PC-3 (cell line): ENCODE results near the gene ST6GALNAC3. TPM values are rescaled to one million over a fixed set of nuclear protein-coding genes. Genes with fewer than 3 reads are reported as not detected.

Source experiments
- ATAC-seq: fragments of 200-7000 bp; cut with Tn5 transposase; 2 replicates; pipeline ENCODE4 v1.9.1; 2020; ENCODE audit warnings: mild to moderate bottlenecking, moderate library complexity
- BruUV-seq: library from RNA; stranded (reverse); fragments of 400-500 nt; replicated peaks from 2 replicates; lab custom pipeline; 2021; lab: Mats Ljungman, UMichigan
- CTCF ChIA-PET: fragments of 300-600 bp; sonication (Branson Sonifier 250); formaldehyde crosslinking; loops from one replicate; lab custom pipeline; 2022; ENCODE audit warnings: antibody characterized with exemption; lab: Charles Lee
- POLR2A ChIA-PET: fragments of 300-600 bp; sonication (Branson Sonifier 250); formaldehyde crosslinking; loops from one replicate; lab custom pipeline; 2022; ENCODE audit warnings: antibody characterized with exemption; ENCODE audit not compliant: unreplicated experiment; lab: Charles Lee
- DNase-seq: peaks from one replicate; pipeline ENCODE4 v3.0.0-alpha.2; 2015
- H2AFZ ChIP-seq: fragments of 300-600 bp; sonication (generic); 2 replicates; pipeline ENCODE4 v1.6.0; 2016; ENCODE audit warnings: antibody characterized with exemption, low read length
- H3F3A ChIP-seq: fragments of 300-600 bp; sonication (generic); one replicate; pipeline ENCODE4 v1.6.0; 2017; ENCODE audit warnings: antibody characterized with exemption, low read length, control low read depth, mild to moderate bottlenecking; ENCODE audit not compliant: unreplicated experiment
- H3K27ac ChIP-seq: fragments of 300-600 bp; sonication (generic); 2 replicates; pipeline ENCODE4 v1.5.1; 2016; ENCODE audit warnings: mild to moderate bottlenecking, low read length
- H3K27me3 ChIP-seq: fragments of 300-600 bp; sonication (generic); 2 replicates; pipeline ENCODE4 v1.6.1; 2016; ENCODE audit warnings: low read length, mixed read lengths
- H3K36me3 ChIP-seq: fragments of 300-600 bp; sonication (generic); 2 replicates; pipeline ENCODE4 v1.6.1; 2016; ENCODE audit warnings: low read depth, mixed run types, low read length, mixed read lengths
- H3K4me1 ChIP-seq: fragments of 300-600 bp; sonication (generic); 2 replicates; pipeline ENCODE4 v1.5.1; 2016; ENCODE audit warnings: low read length; ENCODE audit not compliant: insufficient read depth
- H3K4me2 ChIP-seq: fragments of 300-600 bp; sonication (generic); 2 replicates; pipeline ENCODE4 v1.6.0; 2016; ENCODE audit warnings: low read length
- H3K4me3 ChIP-seq: fragments of 300-600 bp; sonication (generic); 2 replicates; pipeline ENCODE4 v1.5.1; 2016; ENCODE audit warnings: mild to moderate bottlenecking, low read length, mixed read lengths
- H3K79me2 ChIP-seq: fragments of 300-600 bp; sonication (generic); 2 replicates; pipeline ENCODE4 v1.6.1; 2017; ENCODE audit warnings: low read length, mixed read lengths
- H3K9ac ChIP-seq: fragments of 300-600 bp; sonication (generic); 2 replicates; pipeline ENCODE4 v1.6.0; 2016; ENCODE audit warnings: mild to moderate bottlenecking, low read length
- H3K9me2 ChIP-seq: fragments of 300-600 bp; sonication (generic); replicated peaks from 2 replicates; pipeline ENCODE4 v1.6.1; 2016; ENCODE audit warnings: mixed run types, low read length, mixed read lengths
- H3K9me3 ChIP-seq: fragments of 300-600 bp; sonication (generic); 2 replicates; pipeline ENCODE4 v1.6.1; 2016; ENCODE audit warnings: low read length, mixed read lengths
- H4K20me1 ChIP-seq: fragments of 300-600 bp; sonication (generic); 2 replicates; pipeline ENCODE4 v1.6.1; 2016; ENCODE audit warnings: low read length, mixed read lengths
- EZH2 ChIP-seq: fragments of 300-600 bp; sonication (generic); IDR thresholded peaks from one replicate; pipeline ENCODE4 v1.6.1; 2017; ENCODE audit warnings: antibody characterized with exemption, mild to moderate bottlenecking, low read length; ENCODE audit not compliant: unreplicated experiment
- EZH2phosphoT487 ChIP-seq: fragments of 300-600 bp; sonication (generic); IDR thresholded peaks from 2 replicates; pipeline ENCODE4 v1.6.1; 2018; ENCODE audit warnings: mild to moderate bottlenecking, antibody characterized with exemption, low read length, borderline replicate concordance
- intact Hi-C: fragments of 100-400 bp; cut with micrococcal nuclease; formaldehyde crosslinking; loops from 2 replicates; pipeline ENCODE4 v1.9.0; 2023
- total RNA-seq: library from RNA; depleted of rRNA; stranded (reverse); fragments of >200 nt; gene quantifications from 2 replicates; pipeline ENCODE4 v1.2.3, GENCODE V29; 2014
- TF ChIP-seq, protein P1 (sequence below): fragments of 300-600 bp; sonication (generic); conservative IDR thresholded peaks from 2 replicates; pipeline ENCODE4 v1.5.1; 2017; ENCODE audit warnings: antibody characterized with exemption, low read depth, mild to moderate bottlenecking, low read length

ST6GALNAC3 gene
- total RNA-seq, 1 experiment from 2014 or later = not detected

DNA sequence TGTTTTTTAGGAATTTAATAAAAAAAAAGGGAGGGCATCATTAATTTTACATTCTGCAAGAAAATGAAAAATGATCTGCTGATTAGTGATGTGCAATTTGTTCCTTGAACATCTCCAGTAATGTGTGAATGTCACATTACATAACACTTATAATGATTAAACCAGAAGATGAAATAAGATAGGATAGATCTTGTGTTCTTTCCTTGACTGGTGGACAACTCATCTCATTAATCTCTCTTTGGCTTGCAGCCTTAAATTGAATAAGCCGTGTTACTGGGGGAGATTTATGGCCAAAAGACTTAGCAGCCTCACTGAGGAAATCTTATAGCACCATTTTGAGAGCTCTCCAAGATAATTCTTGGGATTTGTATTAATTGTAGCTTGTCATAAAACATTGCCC, 217.2 kb downstream of the ST6GALNAC3 start:
- TF ChIP-seq EZH2 (no peak), EZH2phosphoT487 (no peak)
- TF ChIP-seq, protein P1, sequence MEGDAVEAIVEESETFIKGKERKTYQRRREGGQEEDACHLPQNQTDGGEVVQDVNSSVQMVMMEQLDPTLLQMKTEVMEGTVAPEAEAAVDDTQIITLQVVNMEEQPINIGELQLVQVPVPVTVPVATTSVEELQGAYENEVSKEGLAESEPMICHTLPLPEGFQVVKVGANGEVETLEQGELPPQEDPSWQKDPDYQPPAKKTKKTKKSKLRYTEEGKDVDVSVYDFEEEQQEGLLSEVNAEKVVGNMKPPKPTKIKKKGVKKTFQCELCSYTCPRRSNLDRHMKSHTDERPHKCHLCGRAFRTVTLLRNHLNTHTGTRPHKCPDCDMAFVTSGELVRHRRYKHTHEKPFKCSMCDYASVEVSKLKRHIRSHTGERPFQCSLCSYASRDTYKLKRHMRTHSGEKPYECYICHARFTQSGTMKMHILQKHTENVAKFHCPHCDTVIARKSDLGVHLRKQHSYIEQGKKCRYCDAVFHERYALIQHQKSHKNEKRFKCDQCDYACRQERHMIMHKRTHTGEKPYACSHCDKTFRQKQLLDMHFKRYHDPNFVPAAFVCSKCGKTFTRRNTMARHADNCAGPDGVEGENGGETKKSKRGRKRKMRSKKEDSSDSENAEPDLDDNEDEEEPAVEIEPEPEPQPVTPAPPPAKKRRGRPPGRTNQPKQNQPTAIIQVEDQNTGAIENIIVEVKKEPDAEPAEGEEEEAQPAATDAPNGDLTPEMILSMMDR = no peak
- H3F3A ChIP-seq = no peaks in the 10 kb centered on the region
- H3K4me3 ChIP-seq = no peak overlapping the region
- no peak overlapping the region for H3K4me2 ChIP-seq
- no peaks in the 10 kb centered on the region for H3K4me1 ChIP-seq
- ChIA-PET CTCF (no interaction called here), POLR2A (no interaction called here)
- H3K36me3 ChIP-seq = no peaks in the 10 kb centered on the region
- H3K79me2 ChIP-seq = no peaks in the 10 kb centered on the region
- H4K20me1 ChIP-seq = no peaks in the 10 kb centered on the region
- no peak overlapping the region for H2AFZ ChIP-seq
- no peaks in the 10 kb centered on the region for H3K9me2 ChIP-seq
- H3K27ac ChIP-seq = no peak overlapping the region
- no peak overlapping the region for H3K9ac ChIP-seq
- DNase-seq (no peak), ATAC-seq (no peak)
- no TSS peak for BruUV-seq
- intact Hi-C loops = no loop called here
- no peaks in the 10 kb centered on the region for H3K9me3 ChIP-seq
- peaks cover 32% of the 10 kb centered on the region for H3K27me3 ChIP-seq

GRCh38 chr1:76292418-76293184, 218.1 kb downstream of the ST6GALNAC3 start:
- no peaks in the 10 kb centered on the region for H3K79me2 ChIP-seq
- H3F3A ChIP-seq = no peaks in the 10 kb centered on the region
- no peaks in the 10 kb centered on the region for H3K36me3 ChIP-seq
- H4K20me1 ChIP-seq = no peaks in the 10 kb centered on the region
- H3K4me2 ChIP-seq = no peak overlapping the region
- no peak overlapping the region for H3K27ac ChIP-seq
- no TSS peak for BruUV-seq
- intact Hi-C loops = no loop called here
- no peak overlapping the region for H2AFZ ChIP-seq
- no peak for TF ChIP-seq EZH2
- TF ChIP-seq, protein P1 = no peak
- no peak for TF ChIP-seq EZH2phosphoT487
- H3K4me3 ChIP-seq = no peak overlapping the region
- no peak overlapping the region for H3K9ac ChIP-seq
- H3K9me2 ChIP-seq = no peaks in the 10 kb centered on the region
- no peaks in the 10 kb centered on the region for H3K4me1 ChIP-seq
- CTCF ChIA-PET = no interaction called here
- ATAC-seq (no peak), DNase-seq (no peak)
- POLR2A ChIA-PET = no interaction called here
- H3K9me3 ChIP-seq = no peaks in the 10 kb centered on the region
- H3K27me3 ChIP-seq = peaks cover 32% of the 10 kb centered on the region

GRCh38 chr1:76293831-76294230, 219.3 kb downstream of the ST6GALNAC3 start:
- DNase-seq = no peak
- no peak overlapping the region for H2AFZ ChIP-seq
- no peaks in the 10 kb centered on the region for H4K20me1 ChIP-seq
- no peaks in the 10 kb centered on the region for H3F3A ChIP-seq
- POLR2A ChIA-PET = no interaction called here
- H3K36me3 ChIP-seq = no peaks in the 10 kb centered on the region
- no peak for ATAC-seq
- H3K9ac ChIP-seq = no peak overlapping the region
- H3K4me2 ChIP-seq = no peak overlapping the region
- H3K4me3 ChIP-seq = no peak overlapping the region
- no peak overlapping the region for H3K27ac ChIP-seq
- H3K9me2 ChIP-seq = no peaks in the 10 kb centered on the region
- H3K4me1 ChIP-seq = no peaks in the 10 kb centered on the region
- CTCF ChIA-PET = no interaction called here
- intact Hi-C loops = no loop called here
- TF ChIP-seq EZH2 (no peak), EZH2phosphoT487 (no peak)
- TF ChIP-seq, protein P1 = no peak
- H3K27me3 ChIP-seq = peaks cover 32% of the 10 kb centered on the region
- no TSS peak for BruUV-seq
- H3K79me2 ChIP-seq = no peaks in the 10 kb centered on the region
- H3K9me3 ChIP-seq = no peaks in the 10 kb centered on the region
